CD4-positive, alpha-beta memory T cell (primary cell): ENCODE data around the gene SPINDOC. TPM values are rescaled to one million over a fixed set of nuclear protein-coding genes. Genes with fewer than 3 reads are reported as not detected.

Source experiments
- CTCF ChIA-PET: fragments of 350-600 bp; sonication (Branson Sonifier 250); formaldehyde crosslinking; loops from one replicate; lab custom pipeline; 2021; ENCODE audit warnings: inconsistent platforms; ENCODE audit not compliant: partially characterized antibody; lab: Charles Lee
- POLR2A ChIA-PET: fragments of 350-600 bp; sonication (Branson Sonifier 250); formaldehyde crosslinking; loops from one replicate; lab custom pipeline; 2021; ENCODE audit not compliant: partially characterized antibody; lab: Charles Lee
- DNase-seq, 5 donors: peaks; one replicate each; pipeline versions ENCODE4 v3.0.0 to v3.0.0-alpha.2; 2020 to 2022; ENCODE audit warnings: mixed read lengths in 1 of 5
- H3K27ac ChIP-seq: one replicate; pipeline ENCODE4 v1.7.0; 2013; ENCODE audit warnings: low read depth, low read length
- H3K27me3 ChIP-seq: 2 replicates; pipeline ENCODE4 v1.7.0; 2013; ENCODE audit warnings: mild to moderate bottlenecking, low read length, moderate library complexity; ENCODE audit not compliant: insufficient read depth
- H3K36me3 ChIP-seq: 2 replicates; pipeline ENCODE4 v1.7.0; 2013; ENCODE audit warnings: mild to moderate bottlenecking, low read length, moderate library complexity; ENCODE audit not compliant: insufficient read depth
- H3K4me1 ChIP-seq: 2 replicates; pipeline ENCODE4 v1.7.0; 2013; ENCODE audit warnings: mild to moderate bottlenecking, low read length, moderate library complexity; ENCODE audit not compliant: insufficient read depth
- H3K4me3 ChIP-seq, 2 donors: one replicate each; pipeline ENCODE4 v1.7.0; 2013; ENCODE audit warnings: low read length in 2 of 2, mild to moderate bottlenecking in 1 of 2
- H3K9me3 ChIP-seq, 2 donors: one replicate each; pipeline ENCODE4 v1.7.0; 2013; ENCODE audit warnings: low read length in 2 of 2, control low read depth in 1 of 2; ENCODE audit not compliant: control insufficient read depth in 1 of 2
- H3K27ac Mint-ChIP-seq, 7 donors: one replicate each; pipeline ENCODE4 v1.8.0; 2020 to 2021; ENCODE audit warnings: mixed read lengths in 7 of 7, mild to moderate bottlenecking in 6 of 7, inconsistent platforms in 3 of 7, moderate library complexity in 3 of 7
- H3K27me3 Mint-ChIP-seq, 2 donors: one replicate each; pipeline ENCODE4 v1.8.0; 2020 to 2021; ENCODE audit warnings: mixed read lengths in 2 of 2
- H3K36me3 Mint-ChIP-seq, 2 donors: one replicate each; pipeline ENCODE4 v1.8.0; 2020 to 2021; ENCODE audit warnings: mixed read lengths in 2 of 2, inconsistent platforms in 1 of 2, mild to moderate bottlenecking in 1 of 2
- H3K4me1 Mint-ChIP-seq, 4 donors: one replicate each; pipeline ENCODE4 v1.8.0; 2020 to 2021; ENCODE audit warnings: mixed read lengths in 4 of 4, mild to moderate bottlenecking in 1 of 4
- H3K4me3 Mint-ChIP-seq, 8 donors: one replicate each; pipeline ENCODE4 v1.8.0; 2020 to 2021; ENCODE audit warnings: mixed read lengths in 8 of 8, mild to moderate bottlenecking in 7 of 8, moderate library complexity in 6 of 8, inconsistent platforms in 3 of 8
- H3K9me3 Mint-ChIP-seq, 8 donors: one replicate each; pipeline ENCODE4 v1.8.0; 2020 to 2021; ENCODE audit warnings: mixed read lengths in 8 of 8, mild to moderate bottlenecking in 5 of 8, inconsistent platforms in 3 of 8, moderate library complexity in 1 of 8
- intact Hi-C: fragments of 100-400 bp; cut with micrococcal nuclease; formaldehyde crosslinking; loops from one replicate; pipeline ENCODE4 v1.15.1; 2023
- polyA plus RNA-seq, 2 donors: library from polyadenylated mRNA; unstranded; fragments of 300-500 nt; fragmentation: Illumina TruSeq; gene quantifications; one replicate each; pipeline ENCODE4 v1.2.3, GENCODE V29; 2021
- total RNA-seq, 2 experiments: library from RNA; stranded (reverse); gene quantifications; one replicate each; pipeline ENCODE4 v1.2.3, GENCODE V29; 2021

Gene SPINDOC
- total and polyA plus RNA-seq, 4 experiments from 2014 or later, result 0.63 to 14.8 (median 6.5) TPM

- ChIA-PET CTCF (interaction anchor here (0.7 kb wide), 1 partner anchor 739 kb away, joined by 3 read pairs; no protein-coding TSS in a partner anchor), POLR2A (no interaction called here)
- Mint-ChIP-seq H3K4me3 (no peak overlapping the region), H3K9me3 (peaks cover 0 to 6% (median 0%) of the 10 kb centered on the region in 8 donors), H3K4me1 (peaks cover 0 to 11% (median 5%) of the 10 kb centered on the region in 4 donors), H3K36me3 (no peaks in the 10 kb centered on the region), H3K27ac (no peak overlapping the region), H3K27me3 (peaks cover 1 to 4% of the 10 kb centered on the region in 2 donors)
- DNase-seq, result no peak
- no peak overlapping the region for H3K27ac ChIP-seq
- H3K36me3 ChIP-seq, result no peaks in the 10 kb centered on the region
- H3K4me1 ChIP-seq, result no peaks in the 10 kb centered on the region
- intact Hi-C loops, result no loop called here
- H3K9me3 ChIP-seq, result no peaks in the 10 kb centered on the region
- no peaks in the 10 kb centered on the region for H3K27me3 ChIP-seq
- H3K4me3 ChIP-seq, result no peak overlapping the region
Observed at GRCh38 chr11:63785823-63786222, 27.4 kb upstream of the SPINDOC start.

GRCh38 chr11:63791495-63792167, 21.6 kb upstream of the SPINDOC start:
- peaks cover 0 to 6% (median 0%) of the 10 kb centered on the region in 4 donors for H3K4me1 Mint-ChIP-seq
- peaks cover 3 to 6% of the 10 kb centered on the region in 2 donors for H3K27me3 Mint-ChIP-seq
- no peak overlapping the region for H3K4me3 Mint-ChIP-seq
- Histone ChIP-seq H3K4me3 (no peak overlapping the region), H3K9me3 (peaks cover 0 to 10% of the 10 kb centered on the region in 2 donors), H3K27me3 (no peaks in the 10 kb centered on the region), H3K36me3 (no peaks in the 10 kb centered on the region), H3K4me1 (no peaks in the 10 kb centered on the region), H3K27ac (no peak overlapping the region)
- no peak overlapping the region for H3K27ac Mint-ChIP-seq
- intact Hi-C loops, result no loop called here
- H3K9me3 Mint-ChIP-seq, result peaks cover 0 to 23% (median 15%) of the 10 kb centered on the region in 8 donors
- ChIA-PET CTCF (no interaction called here), POLR2A (no interaction called here)
- DNase-seq, result no peak
- H3K36me3 Mint-ChIP-seq, result no peaks in the 10 kb centered on the region

GRCh38 chr11:63793161-63793560, 20.1 kb upstream of the SPINDOC start:
- Mint-ChIP-seq H3K9me3 (peaks cover 0 to 23% (median 15%) of the 10 kb centered on the region in 8 donors), H3K27me3 (peaks cover 7 to 8% of the 10 kb centered on the region in 2 donors), H3K4me1 (peaks cover 0 to 6% (median 0%) of the 10 kb centered on the region in 4 donors), H3K4me3 (no peak overlapping the region), H3K36me3 (no peaks in the 10 kb centered on the region), H3K27ac (no peak overlapping the region)
- intact Hi-C loops, result no loop called here
- H3K4me3 ChIP-seq, result no peak overlapping the region
- H3K9me3 ChIP-seq, result peaks cover 0 to 10% of the 10 kb centered on the region in 2 donors
- H3K27me3 ChIP-seq, result no peaks in the 10 kb centered on the region
- no peak for DNase-seq
- ChIA-PET POLR2A (no interaction called here), CTCF (no interaction called here)
- no peaks in the 10 kb centered on the region for H3K36me3 ChIP-seq
- no peak overlapping the region for H3K27ac ChIP-seq
- no peaks in the 10 kb centered on the region for H3K4me1 ChIP-seq

- Histone ChIP-seq H3K27ac (no peak overlapping the region), H3K4me3 (no peak overlapping the region), H3K4me1 (no peaks in the 10 kb centered on the region), H3K36me3 (no peaks in the 10 kb centered on the region), H3K9me3 (peaks cover 0 to 10% of the 10 kb centered on the region in 2 donors), H3K27me3 (no peaks in the 10 kb centered on the region)
- intact Hi-C loops, result no loop called here
- Mint-ChIP-seq H3K9me3 (peaks cover 0 to 22% (median 15%) of the 10 kb centered on the region in 8 donors), H3K27me3 (peaks cover 8 to 10% of the 10 kb centered on the region in 2 donors), H3K36me3 (no peaks in the 10 kb centered on the region), H3K4me3 (no peak overlapping the region), H3K4me1 (peaks cover 0 to 6% (median 0%) of the 10 kb centered on the region in 4 donors), H3K27ac (no peak overlapping the region)
- no peak for DNase-seq
- POLR2A ChIA-PET, result interaction anchor here (0.6 kb wide), 1 partner anchor 130 kb away, joined by 3 read pairs; no protein-coding TSS in a partner anchor
- CTCF ChIA-PET, result no interaction called here
Observed at GRCh38 chr11:63795066-63795465, 18.2 kb upstream of the SPINDOC start.

- no peaks in the 10 kb centered on the region for H3K36me3 ChIP-seq
- H3K4me1 Mint-ChIP-seq, result no peaks in the 10 kb centered on the region
- no peaks in the 10 kb centered on the region for H3K36me3 Mint-ChIP-seq
- no peak for DNase-seq
- peaks cover 0 to 2% (median 0%) of the 10 kb centered on the region in 8 donors for H3K9me3 Mint-ChIP-seq
- H3K9me3 ChIP-seq, result no peaks in the 10 kb centered on the region
- no peak overlapping the region for H3K4me3 Mint-ChIP-seq
- ChIA-PET CTCF (no interaction called here), POLR2A (no interaction called here)
- H3K27me3 ChIP-seq, result no peaks in the 10 kb centered on the region
- H3K27me3 Mint-ChIP-seq, result peaks cover 6 to 12% of the 10 kb centered on the region in 2 donors
- H3K4me3 ChIP-seq, result no peak overlapping the region
- no peaks in the 10 kb centered on the region for H3K4me1 ChIP-seq
- no peak overlapping the region for H3K27ac Mint-ChIP-seq
- H3K27ac ChIP-seq, result no peak overlapping the region
- intact Hi-C loops, result no loop called here
Observed at GRCh38 chr11:63800921-63801320, 12.3 kb upstream of the SPINDOC start.

GRCh38 chr11:63802637-63803414, 10.4 kb upstream of the SPINDOC start:
- DNase-seq, result no peak
- H3K36me3 Mint-ChIP-seq, result no peaks in the 10 kb centered on the region
- CTCF ChIA-PET, result no interaction called here
- no peaks in the 10 kb centered on the region for H3K4me1 Mint-ChIP-seq
- Histone ChIP-seq H3K27ac (no peak overlapping the region), H3K36me3 (no peaks in the 10 kb centered on the region), H3K9me3 (no peaks in the 10 kb centered on the region), H3K4me3 (no peak overlapping the region), H3K27me3 (no peaks in the 10 kb centered on the region), H3K4me1 (no peaks in the 10 kb centered on the region)
- intact Hi-C loops, result no loop called here
- H3K27me3 Mint-ChIP-seq, result peaks cover 0 to 5% of the 10 kb centered on the region in 2 donors
- POLR2A ChIA-PET, result no interaction called here
- H3K4me3 Mint-ChIP-seq, result no peak overlapping the region
- H3K9me3 Mint-ChIP-seq, result peaks cover 0 to 2% (median 0%) of the 10 kb centered on the region in 8 donors
- no peak overlapping the region for H3K27ac Mint-ChIP-seq

GRCh38 chr11:63804259-63804658, 9.0 kb upstream of the SPINDOC start:
- H3K4me3 Mint-ChIP-seq, result no peak overlapping the region
- CTCF ChIA-PET, result no interaction called here
- Histone ChIP-seq H3K4me3 (no peak overlapping the region), H3K9me3 (no peaks in the 10 kb centered on the region), H3K27me3 (no peaks in the 10 kb centered on the region), H3K27ac (no peak overlapping the region), H3K36me3 (no peaks in the 10 kb centered on the region), H3K4me1 (no peaks in the 10 kb centered on the region)
- intact Hi-C loops, result no loop called here
- no peak overlapping the region for H3K27ac Mint-ChIP-seq
- no peak for DNase-seq
- peaks cover 0 to 2% (median 0%) of the 10 kb centered on the region in 8 donors for H3K9me3 Mint-ChIP-seq
- H3K27me3 Mint-ChIP-seq, result peaks cover 0 to 2% of the 10 kb centered on the region in 2 donors
- no peaks in the 10 kb centered on the region for H3K4me1 Mint-ChIP-seq
- POLR2A ChIA-PET, result no interaction called here
- H3K36me3 Mint-ChIP-seq, result no peaks in the 10 kb centered on the region
